SJSA1 (cell line): ENCODE data around the gene ATAT1. TPM values are rescaled to one million over a fixed set of nuclear protein-coding genes. Genes with fewer than 3 reads are reported as not detected.

Source experiments
- DNase-seq, 2 experiments: peaks; one replicate each; pipeline ENCODE4 v3.0.0-alpha.2; 2015 to 2020; ENCODE audit warnings: low spot score in 2 of 2, low read depth in 1 of 2
- H3K27ac ChIP-seq: fragments of 250-450 bp; sonication (Bioruptor Pico); 2 replicates; pipeline ENCODE4 v1.5.1; 2020; ENCODE audit warnings: mild to moderate bottlenecking, moderate library complexity
- H3K27me3 ChIP-seq: fragments of 250-450 bp; sonication (Bioruptor Pico); replicated peaks from 2 replicates; pipeline ENCODE4 v1.5.1; 2020; ENCODE audit warnings: mild to moderate bottlenecking, moderate library complexity
- H3K36me3 ChIP-seq: fragments of 250-450 bp; sonication (Bioruptor Pico); 2 replicates; pipeline ENCODE4 v1.5.1; 2020; ENCODE audit warnings: mild to moderate bottlenecking
- H3K4me1 ChIP-seq: fragments of 250-450 bp; sonication (Bioruptor Pico); replicated peaks from 2 replicates; pipeline ENCODE4 v1.6.1; 2021; ENCODE audit warnings: mild to moderate bottlenecking
- H3K4me3 ChIP-seq: fragments of 250-450 bp; sonication (Bioruptor Pico); 2 replicates; pipeline ENCODE4 v1.5.1; 2020; ENCODE audit warnings: mild to moderate bottlenecking
- H3K9me3 ChIP-seq: fragments of 250-450 bp; sonication (Bioruptor Pico); replicated peaks from 2 replicates; pipeline ENCODE4 v1.5.1; 2020; ENCODE audit warnings: mild to moderate bottlenecking
- total RNA-seq: library from RNA; depleted of rRNA; stranded (reverse); fragments of >200 nt; shearing (Covaris generic); gene quantifications from 2 replicates; pipeline ENCODE4 v1.2.3, GENCODE V29; 2014

ATAT1 gene
- total RNA-seq, 1 experiment from 2014 or later, result 3.4 TPM

DNA sequence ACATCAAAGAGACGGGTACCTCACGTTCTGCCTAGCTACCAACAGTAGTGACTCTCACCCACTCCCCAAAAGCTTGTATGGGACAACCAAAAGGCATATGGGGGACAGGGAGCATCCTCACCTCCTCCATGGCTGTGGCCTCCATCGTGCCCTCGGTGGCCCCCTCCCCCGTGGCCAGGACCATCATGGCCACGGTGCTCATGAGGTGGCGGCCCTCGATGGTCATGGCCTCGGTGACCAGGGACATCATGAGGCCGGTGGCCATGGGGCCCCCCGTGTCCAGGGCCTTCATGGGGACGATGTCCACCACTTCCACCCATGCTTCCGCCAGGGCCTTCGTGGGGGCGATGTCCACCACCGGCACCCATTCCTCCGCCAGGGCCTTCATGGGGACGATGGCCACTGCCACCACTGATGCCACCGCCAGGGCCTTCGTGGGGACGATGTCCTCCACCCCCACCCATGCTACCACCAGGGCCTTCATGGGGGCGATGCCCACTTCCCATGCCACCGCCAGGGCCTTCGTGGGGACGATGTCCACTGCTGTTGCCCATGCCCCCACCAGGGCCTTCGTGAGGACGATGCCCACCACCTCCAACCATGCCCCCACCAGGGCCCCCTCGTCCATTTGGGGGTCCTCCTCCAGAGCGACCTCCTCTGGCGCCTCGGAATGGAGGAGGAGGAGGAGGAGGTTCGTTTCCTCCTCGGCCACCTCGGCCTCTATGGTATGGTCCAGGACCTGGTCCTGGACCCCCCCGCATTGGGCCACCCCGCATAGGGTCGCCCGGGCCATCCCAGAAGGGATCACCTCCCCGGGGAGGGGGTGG is 24.6 kb upstream of the ATAT1 start:
- no peaks in the 10 kb centered on the region for H3K4me1 ChIP-seq
- no peaks in the 10 kb centered on the region for H3K9me3 ChIP-seq
- H3K4me3 ChIP-seq, result no peak overlapping the region
- no peaks in the 10 kb centered on the region for H3K27me3 ChIP-seq
- no peak for DNase-seq
- H3K36me3 ChIP-seq, result peaks cover 83% of the 10 kb centered on the region
- H3K27ac ChIP-seq, result no peak overlapping the region

DNA sequence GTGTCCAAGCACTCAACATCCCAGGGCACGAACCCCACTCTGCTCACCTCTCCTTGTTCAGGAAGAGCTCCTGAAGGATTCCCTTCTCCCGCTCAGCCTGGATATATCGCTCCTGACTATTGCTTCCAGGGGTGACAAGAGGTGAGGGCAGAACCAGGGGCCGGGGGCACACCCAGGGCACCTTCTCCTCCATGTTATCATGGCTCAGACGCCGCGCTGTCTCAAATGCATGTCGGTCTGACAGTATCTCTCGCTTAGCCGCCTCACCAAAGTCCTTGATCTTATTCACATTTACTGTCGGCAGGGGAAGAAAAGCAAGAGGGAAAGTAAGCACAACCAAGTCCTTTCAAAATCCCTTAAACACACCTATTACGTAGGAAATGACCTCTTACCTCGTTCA is 22.7 kb upstream of the ATAT1 start:
- Histone ChIP-seq H3K4me3 (no peak overlapping the region), H3K36me3 (peaks cover 96% of the 10 kb centered on the region), H3K27ac (no peak overlapping the region), H3K9me3 (no peaks in the 10 kb centered on the region), H3K27me3 (no peaks in the 10 kb centered on the region), H3K4me1 (no peaks in the 10 kb centered on the region)
- DNase-seq, result no peak

DNA sequence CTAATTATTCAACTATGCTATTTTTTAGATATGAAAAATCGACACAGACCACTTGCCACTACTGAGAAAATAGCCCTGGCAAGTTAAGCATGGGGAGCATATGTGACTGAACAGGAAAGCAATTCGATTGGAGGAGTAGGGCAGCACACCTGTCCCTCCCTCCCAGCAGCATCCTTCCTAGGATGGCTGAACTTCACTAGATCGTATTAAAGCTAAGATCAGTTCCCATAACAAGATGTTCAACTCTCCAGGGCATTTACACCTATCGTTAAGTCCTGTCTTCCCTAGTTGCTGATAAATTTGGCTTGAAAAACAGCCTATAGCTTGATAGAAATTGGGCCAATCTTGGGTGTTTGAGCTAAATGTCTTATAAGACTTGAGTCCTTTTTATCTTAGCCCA is 16.6 kb upstream of the ATAT1 start:
- no peaks in the 10 kb centered on the region for H3K27me3 ChIP-seq
- H3K4me1 ChIP-seq, result peaks cover 30% of the 10 kb centered on the region
- H3K36me3 ChIP-seq, result peaks cover 89% of the 10 kb centered on the region
- no peak overlapping the region for H3K27ac ChIP-seq
- no peak overlapping the region for H3K4me3 ChIP-seq
- H3K9me3 ChIP-seq, result no peaks in the 10 kb centered on the region
- no peak for DNase-seq

DNA sequence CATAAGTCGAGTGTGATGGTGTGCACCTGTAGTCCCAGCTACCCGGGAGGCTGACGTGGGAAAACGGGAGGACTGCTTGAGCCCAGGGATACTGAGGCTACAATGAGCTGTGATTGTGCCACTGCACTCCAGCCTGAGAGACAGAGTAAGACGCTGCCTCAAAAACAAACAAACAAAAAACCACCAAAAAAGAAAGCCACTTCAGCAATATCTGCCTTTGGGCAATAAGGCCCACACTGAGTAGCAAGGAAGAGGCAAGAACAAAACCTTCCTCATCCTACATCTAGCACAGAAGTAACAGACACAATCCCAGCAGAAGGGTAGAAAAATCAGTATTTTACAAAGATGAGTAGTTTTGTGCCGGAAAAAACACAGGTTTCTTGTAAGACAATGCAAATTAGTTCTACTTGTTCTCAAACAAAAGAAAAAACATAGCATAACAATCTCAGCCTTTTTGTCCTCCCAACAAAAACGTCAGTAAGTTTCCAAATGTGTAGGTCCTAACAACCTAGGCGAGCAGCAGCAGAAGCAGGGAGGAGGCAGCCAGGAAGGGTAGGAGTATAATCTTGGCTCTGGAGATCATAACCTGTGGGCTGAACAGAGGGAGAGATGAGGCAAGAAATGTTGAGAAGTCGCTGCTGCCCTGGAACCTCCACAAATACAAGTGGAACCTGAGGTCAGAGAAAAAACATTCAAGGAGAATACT is 15.4 kb upstream of the ATAT1 start:
- peaks cover 87% of the 10 kb centered on the region for H3K36me3 ChIP-seq

DNA sequence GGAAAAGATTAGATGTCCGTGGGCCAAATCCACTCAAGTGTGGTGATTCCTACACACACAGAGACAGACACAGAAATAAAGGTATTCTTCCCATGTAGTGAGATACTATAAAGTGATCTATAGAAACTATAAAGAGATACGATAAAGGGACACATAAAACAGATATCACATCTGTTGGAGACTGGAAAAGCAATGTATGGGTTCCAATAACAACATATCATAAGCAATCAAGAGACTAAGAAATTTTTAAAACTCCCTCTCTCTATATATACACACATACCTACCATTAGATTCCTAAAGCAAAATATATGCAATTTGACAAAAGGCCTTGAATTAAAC is 14.8 kb upstream of the ATAT1 start:
- no peak overlapping the region for H3K4me3 ChIP-seq
- no peaks in the 10 kb centered on the region for H3K9me3 ChIP-seq
- H3K27me3 ChIP-seq, result no peaks in the 10 kb centered on the region
- peaks cover 38% of the 10 kb centered on the region for H3K4me1 ChIP-seq
- peaks cover 87% of the 10 kb centered on the region for H3K36me3 ChIP-seq
- H3K27ac ChIP-seq, result no peak overlapping the region
- no peak for DNase-seq

More for the DNA sequence above, 15.4 kb upstream of the ATAT1 start:
- Histone ChIP-seq H3K4me3 (no peak overlapping the region), H3K27me3 (no peaks in the 10 kb centered on the region), H3K27ac (no peak overlapping the region), H3K9me3 (no peaks in the 10 kb centered on the region), H3K4me1 (peaks cover 38% of the 10 kb centered on the region)
- no peak for DNase-seq

DNA sequence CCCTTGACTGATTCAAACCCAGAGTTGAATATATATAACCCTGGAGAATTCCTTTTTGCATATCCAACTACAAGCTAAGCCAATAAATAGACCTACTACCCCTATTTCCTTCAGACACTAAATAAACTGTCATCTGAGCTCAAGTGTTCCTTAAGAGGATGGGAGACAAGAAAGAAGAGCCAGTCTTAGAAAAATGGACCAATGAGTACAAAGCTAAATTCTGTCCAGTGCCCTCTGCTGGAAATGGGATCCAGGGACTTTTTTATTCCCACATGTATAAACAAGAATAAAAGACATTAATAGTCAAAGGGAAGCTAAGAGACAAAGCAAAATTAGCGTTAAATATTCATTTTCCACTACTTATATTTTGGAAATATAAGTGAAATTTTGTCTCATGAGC is 14.5 kb upstream of the ATAT1 start:
- Histone ChIP-seq H3K9me3 (no peaks in the 10 kb centered on the region), H3K4me3 (no peak overlapping the region), H3K4me1 (peaks cover 38% of the 10 kb centered on the region), H3K36me3 (peaks cover 86% of the 10 kb centered on the region), H3K27me3 (no peaks in the 10 kb centered on the region), H3K27ac (no peak overlapping the region)
- DNase-seq, result peak in 1 of 2 experiments; percentile 31

DNA sequence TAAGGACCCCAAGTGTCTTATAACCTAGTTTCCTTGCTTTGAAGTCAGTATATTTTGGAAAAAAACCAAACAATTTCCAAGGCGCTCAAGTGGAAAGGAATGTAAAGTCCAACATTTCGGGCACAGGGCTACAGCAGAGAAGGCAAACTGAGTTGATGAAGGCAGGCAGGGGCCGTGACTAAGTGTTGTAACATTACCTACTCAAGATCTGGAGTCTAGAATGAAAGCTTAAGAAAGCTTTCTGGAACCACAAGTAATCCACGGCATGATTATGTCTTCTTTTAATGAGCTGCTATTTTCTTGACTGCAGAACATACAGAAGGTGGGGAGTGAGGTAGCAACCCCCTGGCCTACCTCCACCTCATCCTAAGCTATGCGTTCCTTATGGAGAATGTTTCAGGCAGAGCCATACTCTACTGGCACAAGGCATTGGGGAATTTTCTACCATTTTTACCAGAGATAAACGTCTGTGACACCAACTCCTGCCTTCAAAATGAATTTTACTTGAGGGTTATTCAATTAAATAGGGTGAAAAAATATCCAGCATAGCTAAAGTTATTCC is 13.9 kb upstream of the ATAT1 start:
- DNase-seq, result no peak
- Histone ChIP-seq H3K27ac (no peak overlapping the region), H3K36me3 (peaks cover 80% of the 10 kb centered on the region), H3K9me3 (no peaks in the 10 kb centered on the region), H3K4me1 (peaks cover 38% of the 10 kb centered on the region), H3K4me3 (no peak overlapping the region), H3K27me3 (no peaks in the 10 kb centered on the region)

DNA sequence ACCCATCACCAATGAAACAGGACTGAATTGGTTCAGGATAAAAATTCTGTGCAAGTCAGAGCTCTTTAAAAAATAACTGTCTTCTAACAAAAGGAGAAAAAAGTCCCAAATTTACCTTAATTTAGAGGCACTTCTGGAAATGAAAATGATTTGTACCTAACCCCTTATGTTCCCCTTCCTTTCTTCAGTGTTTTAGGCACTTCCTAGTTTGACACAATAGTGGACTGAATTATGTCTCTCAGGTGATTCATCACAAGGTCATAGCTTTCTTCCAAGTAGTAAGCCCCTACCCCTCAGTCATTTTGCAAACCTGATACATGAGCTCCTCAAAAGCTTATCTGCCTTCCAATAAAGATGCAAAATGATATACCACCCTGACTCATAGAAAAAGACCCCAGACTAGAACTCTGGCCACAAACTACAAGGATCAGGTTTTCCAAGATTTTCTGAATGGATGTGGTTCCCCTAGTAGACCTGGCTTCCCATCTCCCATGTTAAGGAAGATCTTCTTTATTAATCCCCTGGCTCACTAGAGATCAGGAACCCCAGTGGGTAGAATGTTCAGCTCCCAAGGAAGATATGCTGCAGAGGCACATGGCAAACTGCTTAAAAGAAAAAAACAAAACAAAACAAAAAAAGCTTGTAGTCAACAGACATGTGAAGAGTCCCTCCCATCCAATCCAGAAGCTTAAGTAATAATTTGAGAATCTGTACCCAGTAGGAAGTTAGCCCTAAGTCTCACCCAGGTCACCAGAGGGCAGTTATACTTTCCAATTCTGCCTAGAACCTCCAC is 13.2 kb upstream of the ATAT1 start:
- peaks cover 38% of the 10 kb centered on the region for H3K4me1 ChIP-seq
- no peaks in the 10 kb centered on the region for H3K27me3 ChIP-seq
- no peaks in the 10 kb centered on the region for H3K9me3 ChIP-seq
- no peak overlapping the region for H3K4me3 ChIP-seq
- no peak overlapping the region for H3K27ac ChIP-seq
- H3K36me3 ChIP-seq, result peaks cover 73% of the 10 kb centered on the region
- DNase-seq, result no peak

DNA sequence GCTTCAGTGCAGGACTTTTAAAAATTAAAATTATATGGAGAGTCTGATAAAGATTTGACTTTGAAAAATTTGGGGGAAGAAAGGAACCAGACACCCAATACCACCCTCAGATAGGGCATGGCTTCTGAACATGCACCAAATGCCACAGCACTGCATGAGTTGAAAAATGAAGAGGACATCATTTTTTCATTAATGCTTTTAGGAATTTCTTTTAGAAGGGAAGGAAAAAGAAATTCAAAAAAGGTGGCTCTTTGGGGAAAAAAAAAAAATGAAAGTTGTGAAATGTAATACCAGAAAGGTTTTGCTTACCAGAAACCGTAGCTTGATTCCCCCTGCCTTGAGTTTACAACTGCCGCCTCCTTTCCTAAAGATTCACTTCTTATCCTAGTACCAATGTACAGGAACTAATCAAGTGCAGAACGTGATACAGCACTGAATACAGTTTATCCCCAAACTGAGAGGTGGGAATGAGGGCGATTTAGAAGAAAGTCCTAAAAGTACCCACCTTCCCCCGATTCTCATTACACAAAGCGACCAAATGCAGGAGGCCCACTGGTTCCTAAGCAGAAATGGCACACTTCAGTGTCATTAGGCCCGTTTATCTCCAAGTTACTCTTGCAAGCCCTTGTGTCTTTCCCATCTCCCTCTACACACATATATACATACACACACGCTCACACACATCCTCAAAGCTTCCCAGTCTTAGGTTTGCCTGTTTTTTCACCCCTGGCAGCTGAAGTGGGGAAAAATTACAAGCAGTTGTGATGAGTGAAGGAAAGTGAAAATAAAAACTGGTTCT is 12.4 kb upstream of the ATAT1 start:
- Histone ChIP-seq H3K4me1 (peaks cover 42% of the 10 kb centered on the region), H3K27me3 (no peaks in the 10 kb centered on the region), H3K36me3 (peaks cover 69% of the 10 kb centered on the region), H3K27ac (peak overlapping the region; percentile 3; the same call in 1 of the 2 replicates), H3K9me3 (no peaks in the 10 kb centered on the region), H3K4me3 (peak overlapping the region; percentile 57)
- DNase-seq, result no peak

DNA sequence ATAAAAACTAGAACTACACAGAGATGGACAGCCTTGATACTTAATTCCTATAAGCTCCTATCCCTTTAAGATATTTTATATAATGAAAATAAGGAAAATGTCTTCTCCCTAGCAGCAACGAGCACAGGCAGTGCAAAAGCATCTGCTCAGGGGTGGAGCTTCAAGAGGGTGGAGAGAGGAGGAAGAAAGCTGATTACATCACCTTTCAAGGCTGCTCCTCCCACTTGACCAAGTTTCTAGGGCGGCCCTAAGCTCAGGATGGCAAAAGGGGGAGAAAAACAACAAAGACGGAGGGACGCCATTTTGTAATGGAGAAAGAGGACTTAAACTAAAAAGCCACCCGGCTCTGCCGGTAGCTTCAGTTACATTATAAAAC is 11.8 kb upstream of the ATAT1 start:
- Histone ChIP-seq H3K4me1 (peaks cover 42% of the 10 kb centered on the region), H3K4me3 (peak overlapping the region; percentile 57), H3K27ac (peak overlapping the region; percentile 89), H3K27me3 (no peaks in the 10 kb centered on the region), H3K36me3 (peaks cover 69% of the 10 kb centered on the region), H3K9me3 (no peaks in the 10 kb centered on the region)
- DNase-seq, result peak; percentile 93 to 96

DNA sequence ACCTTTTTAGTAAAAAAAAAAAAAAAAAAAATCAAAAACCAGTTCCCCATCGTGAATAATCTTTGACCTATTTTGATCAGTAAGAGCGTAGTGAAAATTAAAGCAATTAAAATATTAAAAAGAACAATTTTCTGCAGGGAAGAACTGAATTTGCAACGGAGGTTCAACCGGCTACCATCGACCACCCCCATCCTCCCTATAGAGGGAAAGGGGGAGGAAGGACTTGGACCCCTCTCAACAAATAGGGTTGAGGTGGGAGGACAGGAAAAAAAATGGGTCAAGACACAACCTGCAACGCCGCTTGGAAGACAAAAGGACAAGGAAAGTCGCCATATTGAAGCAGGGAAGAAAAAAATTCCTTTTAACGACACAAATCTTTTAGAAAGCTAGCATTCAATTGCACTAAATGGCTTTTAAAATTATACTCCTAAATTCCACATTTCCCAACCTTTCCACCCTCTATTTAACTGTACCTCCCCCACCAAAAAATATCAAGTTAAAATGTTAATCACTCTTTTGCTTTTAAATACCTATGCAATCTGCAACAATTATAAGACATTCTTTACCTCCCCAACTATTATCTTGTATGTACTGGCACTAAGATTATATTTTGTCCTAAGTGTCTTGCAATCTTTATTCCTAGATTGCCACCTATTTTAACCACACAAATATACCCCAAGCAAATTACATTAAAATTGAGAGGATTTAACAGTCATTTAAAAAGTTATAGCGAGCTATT is 11.3 kb upstream of the ATAT1 start:
- Histone ChIP-seq H3K4me1 (peaks cover 42% of the 10 kb centered on the region), H3K9me3 (no peaks in the 10 kb centered on the region), H3K36me3 (peaks cover 65% of the 10 kb centered on the region), H3K27ac (peak overlapping the region; percentile 89), H3K27me3 (no peaks in the 10 kb centered on the region), H3K4me3 (peak overlapping the region; percentile 57)
- DNase-seq, result peak in 1 of 2 experiments; percentile 66

DNA sequence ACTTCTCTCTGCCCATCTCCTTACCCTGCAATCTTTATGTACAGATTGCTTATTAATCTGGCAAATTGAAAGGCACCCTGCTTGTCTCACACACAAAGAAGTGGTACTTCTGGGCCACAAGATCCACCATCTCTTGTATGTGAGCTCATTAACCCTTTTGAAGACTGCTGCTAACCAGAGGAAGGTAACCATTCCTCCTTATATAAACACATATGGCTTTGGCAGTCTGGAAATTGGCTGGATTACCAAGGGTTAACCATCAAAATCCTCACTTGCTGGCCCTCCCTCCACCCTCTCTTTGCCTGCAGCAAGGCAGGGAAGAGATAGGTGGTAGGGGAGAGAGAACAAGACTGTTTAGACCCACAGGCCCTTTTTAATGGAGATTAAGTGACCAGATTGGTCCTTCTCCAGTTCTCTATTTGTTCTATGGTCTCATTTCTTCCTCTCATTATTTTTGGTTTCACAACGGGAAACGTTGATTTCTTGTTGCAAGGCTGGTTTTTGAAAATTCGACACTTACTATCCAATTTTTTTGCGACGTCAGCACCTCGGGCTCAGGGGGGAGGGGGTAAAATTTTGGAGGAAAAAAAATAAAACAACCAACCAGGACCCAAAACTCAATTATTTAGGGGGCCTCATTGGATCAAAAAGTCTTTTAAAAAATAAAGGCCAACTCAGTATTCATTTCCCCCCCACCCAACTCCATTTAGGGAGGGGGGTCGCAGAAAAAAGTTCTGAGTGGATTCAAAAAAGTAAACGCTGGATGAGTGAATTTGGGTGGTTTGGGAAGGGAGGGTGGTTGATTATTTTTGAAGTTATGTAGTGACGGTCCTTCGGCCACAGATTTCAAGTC is 10.5 kb upstream of the ATAT1 start:
- H3K4me1 ChIP-seq, result peaks cover 40% of the 10 kb centered on the region
- H3K36me3 ChIP-seq, result peaks cover 65% of the 10 kb centered on the region
- peak overlapping the region; percentile 57 for H3K4me3 ChIP-seq
- DNase-seq, result peak in 1 of 2 experiments; percentile 60
- H3K27ac ChIP-seq, result peak overlapping the region; percentile 89
- no peaks in the 10 kb centered on the region for H3K27me3 ChIP-seq
- H3K9me3 ChIP-seq, result no peaks in the 10 kb centered on the region
